ENCODE measurements around the gene RNPEPL1. TPM values are rescaled to one million over a fixed set of nuclear protein-coding genes. Genes with fewer than 3 reads are reported as not detected.

RNPEPL1 gene
- total and polyA plus RNA-seq, 12 donors: 5.1 to 259 (median 59.5) TPM

DNA sequence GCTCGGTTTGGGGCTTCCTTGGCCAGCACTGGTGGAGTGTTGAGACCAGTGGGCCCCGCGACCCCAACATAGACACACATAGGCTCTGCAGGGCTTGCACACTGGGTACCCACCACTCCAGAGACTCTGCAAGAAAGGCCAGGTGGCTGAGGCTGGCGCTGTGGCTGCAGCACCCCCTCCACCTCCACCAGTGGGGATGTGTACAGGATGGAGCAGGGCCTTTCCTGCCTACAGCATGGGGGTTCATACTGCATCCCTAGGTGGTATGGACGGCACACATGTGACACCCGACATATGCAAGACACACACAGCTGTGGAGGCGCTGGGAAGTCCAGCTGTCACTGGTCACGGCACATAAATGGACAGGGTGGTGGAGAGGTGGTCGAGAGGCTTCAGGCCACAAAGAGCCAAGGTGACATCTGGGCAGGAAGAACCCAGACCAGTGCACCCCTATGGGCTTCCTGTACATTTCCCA is 1.3 kb downstream of the RNPEPL1 start:
- H3K9me3 ChIP-seq (replicated peaks in 1 of 3): no peaks in the 10 kb centered on the region
- H3K4me1 ChIP-seq (replicated peaks in 1 of 2): peaks cover 33 to 48% of the 10 kb centered on the region in 2 donors
- H3K4me3 ChIP-seq: peak overlapping the region in 2 of 4 donors; percentile 63 to 80
- H3K27ac ChIP-seq: peak overlapping the region in 2 of 5 donors; percentile 74 to 97
- WGBS, 4 donors: 20 to 95% (median 79%) methylated on average over 1 to 9 of the region's 9 CpGs
- no peaks in the 10 kb centered on the region for H3K27me3 ChIP-seq
- intact Hi-C loops (cut with DNase I): no loop called here
- TF ChIP-seq POLR2A (IDR thresholded peaks at IDR 0.05): no peak
- TF ChIP-seq, protein P1, sequence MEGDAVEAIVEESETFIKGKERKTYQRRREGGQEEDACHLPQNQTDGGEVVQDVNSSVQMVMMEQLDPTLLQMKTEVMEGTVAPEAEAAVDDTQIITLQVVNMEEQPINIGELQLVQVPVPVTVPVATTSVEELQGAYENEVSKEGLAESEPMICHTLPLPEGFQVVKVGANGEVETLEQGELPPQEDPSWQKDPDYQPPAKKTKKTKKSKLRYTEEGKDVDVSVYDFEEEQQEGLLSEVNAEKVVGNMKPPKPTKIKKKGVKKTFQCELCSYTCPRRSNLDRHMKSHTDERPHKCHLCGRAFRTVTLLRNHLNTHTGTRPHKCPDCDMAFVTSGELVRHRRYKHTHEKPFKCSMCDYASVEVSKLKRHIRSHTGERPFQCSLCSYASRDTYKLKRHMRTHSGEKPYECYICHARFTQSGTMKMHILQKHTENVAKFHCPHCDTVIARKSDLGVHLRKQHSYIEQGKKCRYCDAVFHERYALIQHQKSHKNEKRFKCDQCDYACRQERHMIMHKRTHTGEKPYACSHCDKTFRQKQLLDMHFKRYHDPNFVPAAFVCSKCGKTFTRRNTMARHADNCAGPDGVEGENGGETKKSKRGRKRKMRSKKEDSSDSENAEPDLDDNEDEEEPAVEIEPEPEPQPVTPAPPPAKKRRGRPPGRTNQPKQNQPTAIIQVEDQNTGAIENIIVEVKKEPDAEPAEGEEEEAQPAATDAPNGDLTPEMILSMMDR (IDR thresholded peaks at IDR 0.05): no peak
- DNase-seq: peak in 1 of 7 donors; percentile 9
- peaks cover 0 to 4% of the 10 kb centered on the region in 2 donors for H3K36me3 ChIP-seq (replicated peaks in 1 of 2)

DNA sequence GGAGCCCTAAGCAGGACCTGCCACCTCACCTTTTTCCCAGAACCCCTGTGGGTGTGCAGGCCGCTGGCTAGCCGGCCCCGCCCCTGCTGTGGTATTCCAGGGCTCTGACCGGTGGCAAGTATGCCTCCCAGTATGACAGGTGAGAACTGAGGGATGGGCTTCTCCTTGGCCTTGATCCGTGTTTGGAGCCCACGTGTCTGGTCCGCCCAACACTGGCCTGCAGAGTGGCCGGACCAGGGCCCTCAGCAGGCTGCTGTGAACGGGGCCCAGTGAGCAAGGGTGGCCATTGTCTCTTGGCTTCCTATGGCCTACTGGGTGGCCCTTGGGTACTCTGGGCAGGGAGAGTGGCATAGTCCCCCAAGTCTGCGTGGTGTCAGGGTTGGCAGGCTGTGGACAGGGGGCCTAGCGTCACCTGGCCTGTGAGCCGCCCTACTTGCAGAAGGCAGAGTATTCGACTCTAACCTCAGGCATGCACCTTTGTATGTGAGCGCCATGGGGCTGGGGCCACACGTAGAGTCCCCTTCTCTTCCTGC is 1.8 kb downstream of the RNPEPL1 start:
- Histone ChIP-seq H3K36me3 (replicated peaks in 1 of 2) (peaks cover 0 to 9% of the 10 kb centered on the region in 2 donors), H3K27ac (no peak overlapping the region), H3K4me1 (replicated peaks in 1 of 2) (peaks cover 32 to 44% of the 10 kb centered on the region in 2 donors), H3K4me3 (no peak overlapping the region), H3K9me3 (replicated peaks in 1 of 3) (no peaks in the 10 kb centered on the region), H3K27me3 (no peaks in the 10 kb centered on the region)
- intact Hi-C loops (cut with DNase I): no loop called here
- 87 to 93% (median 91%) methylated on average over 9 to 15 of the region's 15 CpGs for WGBS, 4 donors
- peak in 6 of 7 donors; percentile 0 to 52 (median 20) for DNase-seq
- TF ChIP-seq, protein P1 (IDR thresholded peaks at IDR 0.05): no peak
- no peak for TF ChIP-seq POLR2A (IDR thresholded peaks at IDR 0.05)

DNA sequence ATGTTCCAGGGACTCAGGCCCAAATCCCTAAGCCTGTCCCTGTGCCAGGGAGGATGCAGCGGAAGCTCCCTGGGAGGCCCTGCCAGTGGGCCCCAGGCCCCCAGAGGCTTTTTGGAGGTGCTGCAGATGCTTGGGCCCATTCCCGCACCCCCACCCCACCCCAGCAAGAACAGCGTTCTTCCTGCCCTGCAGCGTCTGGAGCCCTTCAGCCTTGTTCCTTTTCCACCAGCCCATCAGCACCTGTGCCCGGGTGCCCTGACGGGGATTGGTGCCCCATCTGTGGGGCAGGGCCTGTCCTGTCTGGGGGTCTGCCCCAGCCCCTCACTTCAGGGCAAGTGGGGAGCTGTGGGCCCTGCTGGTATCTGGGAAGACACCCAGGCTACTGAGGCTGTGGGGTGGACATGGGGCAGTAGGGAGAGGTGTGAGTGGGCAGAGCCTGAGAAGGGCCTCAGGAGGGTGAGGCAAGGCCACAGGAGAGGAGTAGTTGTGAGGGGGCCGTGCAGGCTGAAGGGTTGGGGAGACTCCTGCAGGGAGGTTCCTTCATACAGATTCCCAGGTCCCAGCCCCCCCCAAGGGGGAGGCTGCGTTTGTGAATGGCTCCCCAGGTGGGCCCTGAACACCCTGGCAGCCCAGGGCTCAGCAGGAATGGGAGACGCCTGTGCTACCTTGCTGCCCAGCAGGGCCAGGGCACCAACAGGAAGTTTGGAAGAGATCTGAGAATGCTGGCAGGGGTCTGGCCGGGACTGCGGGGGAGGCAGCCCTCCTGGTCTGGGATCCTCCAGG is 2.4 kb downstream of the RNPEPL1 start:
- H3K36me3 ChIP-seq (replicated peaks in 1 of 2): peaks cover 0 to 15% of the 10 kb centered on the region in 2 donors
- peaks cover 25 to 37% of the 10 kb centered on the region in 2 donors for H3K4me1 ChIP-seq (replicated peaks in 1 of 2)
- DNase-seq: peak in 5 of 7 donors; percentile 6 to 48 (median 16)
- H3K27ac ChIP-seq: no peak overlapping the region
- intact Hi-C loops (cut with DNase I): no loop called here
- H3K27me3 ChIP-seq: no peaks in the 10 kb centered on the region
- 88 to 91% (median 90%) methylated on average over 5 to 11 of the region's 11 CpGs for WGBS, 4 donors
- no peaks in the 10 kb centered on the region for H3K9me3 ChIP-seq (replicated peaks in 1 of 3)
- H3K4me3 ChIP-seq: no peak overlapping the region
- TF ChIP-seq, protein P1 (IDR thresholded peaks at IDR 0.05): no peak
- no peak for TF ChIP-seq POLR2A (IDR thresholded peaks at IDR 0.05)

DNA sequence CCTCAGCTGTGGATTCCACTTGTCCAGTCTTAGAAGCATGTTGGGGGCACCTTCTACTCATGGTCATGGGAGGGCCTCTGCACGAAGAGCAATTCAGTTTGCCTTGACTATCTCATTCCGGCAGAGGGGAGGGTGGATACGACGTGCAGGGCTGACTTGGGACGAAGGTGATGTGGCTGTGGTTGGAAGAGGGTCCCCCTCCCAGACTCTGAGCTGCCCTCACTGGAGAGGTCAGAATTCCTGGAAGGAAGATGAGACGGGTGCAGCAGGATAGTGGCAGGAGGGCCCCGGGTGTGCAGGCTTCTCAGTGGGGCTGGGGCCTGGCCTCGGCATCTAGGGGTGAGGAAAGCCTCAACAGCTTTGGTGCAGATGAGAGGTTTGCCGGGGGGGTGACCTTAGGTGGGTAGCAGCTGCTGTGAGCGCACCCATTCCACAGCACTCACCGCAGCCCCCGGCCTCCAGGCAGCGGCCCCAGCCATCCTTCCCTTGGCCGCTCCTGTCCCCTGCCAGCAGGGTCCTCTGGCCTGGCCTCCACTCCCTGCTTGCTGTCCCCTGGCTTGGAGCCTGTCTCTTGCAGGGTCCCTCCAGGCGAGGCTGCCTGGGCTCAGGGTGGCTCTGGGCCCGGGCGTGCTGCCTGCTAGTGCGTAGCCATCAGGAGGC is 3.2 kb downstream of the RNPEPL1 start:
- Histone ChIP-seq H3K4me3 (no peak overlapping the region), H3K9me3 (replicated peaks in 1 of 3) (no peaks in the 10 kb centered on the region), H3K27ac (no peak overlapping the region), H3K36me3 (replicated peaks in 1 of 2) (peaks cover 0 to 19% of the 10 kb centered on the region in 2 donors), H3K27me3 (no peaks in the 10 kb centered on the region), H3K4me1 (replicated peaks in 1 of 2) (peaks cover 20 to 32% of the 10 kb centered on the region in 2 donors)
- DNase-seq: peak in 2 of 7 donors; percentile 13 to 17
- TF ChIP-seq, protein P1 (IDR thresholded peaks at IDR 0.05): no peak
- WGBS, 4 donors: 91 to 95% (median 92%) methylated on average over 13 to 18 of the region's 18 CpGs
- intact Hi-C loops (cut with DNase I): no loop called here

Data from adrenal gland (tissue), 12 donors.